Body of pancreas (tissue), 4 donors: ENCODE data around the gene GSE1.

Experiments used
- POLR2A ChIP-seq, 3 donors: fragments of 450-650 bp; IDR thresholded peaks; one replicate each; pipeline ENCODE4 v1.6.1; 2016; ENCODE audit warnings: antibody characterized with exemption in 3 of 3, mild to moderate bottlenecking in 2 of 3
- TF ChIP-seq, protein P1 (sequence below), 7 experiments: fragments of 450-650 bp in 4 of 7; fragments of 200-600 bp in 3 of 7; sonication (generic) in 3 of 7; IDR thresholded peaks; one replicate each; pipeline ENCODE4 v1.5.1; 2016 to 2019; ENCODE audit warnings: antibody characterized with exemption in 7 of 7

GRCh38 chr16:85716680-85717038 lies 103.5 kb downstream of the GSE1 start:
- TF ChIP-seq, protein P1, sequence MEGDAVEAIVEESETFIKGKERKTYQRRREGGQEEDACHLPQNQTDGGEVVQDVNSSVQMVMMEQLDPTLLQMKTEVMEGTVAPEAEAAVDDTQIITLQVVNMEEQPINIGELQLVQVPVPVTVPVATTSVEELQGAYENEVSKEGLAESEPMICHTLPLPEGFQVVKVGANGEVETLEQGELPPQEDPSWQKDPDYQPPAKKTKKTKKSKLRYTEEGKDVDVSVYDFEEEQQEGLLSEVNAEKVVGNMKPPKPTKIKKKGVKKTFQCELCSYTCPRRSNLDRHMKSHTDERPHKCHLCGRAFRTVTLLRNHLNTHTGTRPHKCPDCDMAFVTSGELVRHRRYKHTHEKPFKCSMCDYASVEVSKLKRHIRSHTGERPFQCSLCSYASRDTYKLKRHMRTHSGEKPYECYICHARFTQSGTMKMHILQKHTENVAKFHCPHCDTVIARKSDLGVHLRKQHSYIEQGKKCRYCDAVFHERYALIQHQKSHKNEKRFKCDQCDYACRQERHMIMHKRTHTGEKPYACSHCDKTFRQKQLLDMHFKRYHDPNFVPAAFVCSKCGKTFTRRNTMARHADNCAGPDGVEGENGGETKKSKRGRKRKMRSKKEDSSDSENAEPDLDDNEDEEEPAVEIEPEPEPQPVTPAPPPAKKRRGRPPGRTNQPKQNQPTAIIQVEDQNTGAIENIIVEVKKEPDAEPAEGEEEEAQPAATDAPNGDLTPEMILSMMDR (IDR thresholded peaks at IDR 0.05): no peak
- no peak for TF ChIP-seq POLR2A (IDR thresholded peaks at IDR 0.05)
